C4-2B (cell line): ENCODE data around the gene SCYGR1.

Experiments
- H3K27ac ChIP-seq: fragments of 450-650 bp; 2 replicates; pipeline ENCODE4 v1.5.1; 2017
- CTCF ChIP-seq: fragments of 450-650 bp; conservative IDR thresholded peaks from 2 replicates; pipeline ENCODE4 v1.5.1; 2017; ENCODE audit warnings: mild to moderate bottlenecking
- ZFX ChIP-seq: fragments of 450-650 bp; IDR thresholded peaks from 2 replicates; pipeline ENCODE4 v1.6.1; 2017

The SCYGR1 gene

GRCh38 chr2:227376656-227377396 is 10.9 kb downstream of the SCYGR1 start:
- H3K27ac ChIP-seq, result no peak overlapping the region
- no peak for TF ChIP-seq ZFX
- no peak for TF ChIP-seq CTCF

GRCh38 chr2:227374158-227374557 is 13.6 kb downstream of the SCYGR1 start:
- H3K27ac ChIP-seq, result no peak overlapping the region
- no peak for TF ChIP-seq ZFX
- no peak for TF ChIP-seq CTCF

GRCh38 chr2:227373389-227373788 is 14.4 kb downstream of the SCYGR1 start:
- H3K27ac ChIP-seq, result no peak overlapping the region
- TF ChIP-seq ZFX (no peak), CTCF (no peak)

GRCh38 chr2:227370791-227371312 is 16.9 kb downstream of the SCYGR1 start:
- no peak for TF ChIP-seq ZFX
- no peak for TF ChIP-seq CTCF
- no peak overlapping the region for H3K27ac ChIP-seq

- TF ChIP-seq CTCF (no peak), ZFX (no peak)
- H3K27ac ChIP-seq, result no peak overlapping the region
Measured at GRCh38 chr2:227370092-227370491, 17.7 kb downstream of the SCYGR1 start.

GRCh38 chr2:227368574-227368973 is 19.2 kb downstream of the SCYGR1 start:
- TF ChIP-seq CTCF (no peak), ZFX (no peak)
- no peak overlapping the region for H3K27ac ChIP-seq

- no peak overlapping the region for H3K27ac ChIP-seq
- TF ChIP-seq CTCF, result no peak
- no peak for TF ChIP-seq ZFX
Measured at GRCh38 chr2:227367427-227367795, 20.3 kb downstream of the SCYGR1 start.
